GM23248 (cell line): ENCODE data around the gene ANKS1B.

Experiments
- EZH2 ChIP-seq: fragments of 200-600 bp; sonication (generic); IDR thresholded peaks from 2 replicates; pipeline ENCODE4 v1.6.1; 2018; ENCODE audit warnings: antibody characterized with exemption, mild to moderate bottlenecking; ENCODE audit not compliant: insufficient read depth, poor library complexity, severe bottlenecking
- EZH2phosphoT487 ChIP-seq: fragments of 200-600 bp; sonication (generic); IDR thresholded peaks from 2 replicates; pipeline ENCODE4 v1.6.1; 2018; ENCODE audit warnings: antibody characterized with exemption, moderate library complexity, mild to moderate bottlenecking, low read depth; ENCODE audit not compliant: insufficient read depth

GRCh38 chr12:99431203-99431602 lies 553.5 kb downstream of the ANKS1B start:
- no peak for TF ChIP-seq EZH2phosphoT487
- TF ChIP-seq EZH2 = no peak
